Measurements from ENCODE around the gene FGF6.
"Not testable (repeated sequence)": the region's sequence is repeated elsewhere in the genome, so short reads cannot be mapped to it uniquely, and the experiment has no call there.

FGF6 gene

GRCh38 chr12:4472046-4472445 is 26.4 kb upstream of the FGF6 start:
- no peaks in the 10 kb centered on the region for H3K36me3 ChIP-seq (ENCODE audit: control insufficient read depth, insufficient read depth, low read length)
- H3K9me3 ChIP-seq (ENCODE audit: control insufficient read depth, low read length): no peaks in the 10 kb centered on the region
- H3K4me3 ChIP-seq (ENCODE audit: insufficient read depth, low read depth, low read length, poor library complexity, severe bottlenecking): no peak overlapping the region
- H3K27me3 ChIP-seq (replicated peaks; ENCODE audit: control insufficient read depth, insufficient read depth, low read length, poor library complexity, severe bottlenecking): no peaks in the 10 kb centered on the region
- no peaks in the 10 kb centered on the region for H3K4me1 ChIP-seq (ENCODE audit: control insufficient read depth, insufficient read depth, low read length, poor library complexity, severe bottlenecking)
- no peak for DNase-seq
- H3K27ac ChIP-seq (ENCODE audit: insufficient read depth, low read length, poor library complexity, severe bottlenecking): no peak overlapping the region

- Histone ChIP-seq H3K36me3 (ENCODE audit: control insufficient read depth, insufficient read depth, low read length) (no peaks in the 10 kb centered on the region), H3K4me3 (ENCODE audit: insufficient read depth, low read depth, low read length, poor library complexity, severe bottlenecking) (no peak overlapping the region), H3K27me3 (replicated peaks; ENCODE audit: control insufficient read depth, insufficient read depth, low read length, poor library complexity, severe bottlenecking) (no peaks in the 10 kb centered on the region), H3K9me3 (ENCODE audit: control insufficient read depth, low read length) (no peaks in the 10 kb centered on the region), H3K27ac (ENCODE audit: insufficient read depth, low read length, poor library complexity, severe bottlenecking) (no peak overlapping the region), H3K4me1 (ENCODE audit: control insufficient read depth, insufficient read depth, low read length, poor library complexity, severe bottlenecking) (no peaks in the 10 kb centered on the region)
- DNase-seq: no peak
Measured at GRCh38 chr12:4471256-4471655, 25.6 kb upstream of the FGF6 start.

GRCh38 chr12:4468994-4469393 is 23.4 kb upstream of the FGF6 start:
- Histone ChIP-seq H3K27me3 (replicated peaks; ENCODE audit: control insufficient read depth, insufficient read depth, low read length, poor library complexity, severe bottlenecking) (no peaks in the 10 kb centered on the region), H3K27ac (ENCODE audit: insufficient read depth, low read length, poor library complexity, severe bottlenecking) (no peak overlapping the region), H3K4me1 (ENCODE audit: control insufficient read depth, insufficient read depth, low read length, poor library complexity, severe bottlenecking) (no peaks in the 10 kb centered on the region), H3K36me3 (ENCODE audit: control insufficient read depth, insufficient read depth, low read length) (no peaks in the 10 kb centered on the region), H3K9me3 (ENCODE audit: control insufficient read depth, low read length) (no peaks in the 10 kb centered on the region), H3K4me3 (ENCODE audit: insufficient read depth, low read depth, low read length, poor library complexity, severe bottlenecking) (no peak overlapping the region)
- no peak for DNase-seq

- Histone ChIP-seq H3K4me3 (ENCODE audit: insufficient read depth, low read depth, low read length, poor library complexity, severe bottlenecking) (no peak overlapping the region), H3K27ac (ENCODE audit: insufficient read depth, low read length, poor library complexity, severe bottlenecking) (no peak overlapping the region), H3K9me3 (ENCODE audit: control insufficient read depth, low read length) (no peaks in the 10 kb centered on the region), H3K27me3 (replicated peaks; ENCODE audit: control insufficient read depth, insufficient read depth, low read length, poor library complexity, severe bottlenecking) (no peaks in the 10 kb centered on the region), H3K36me3 (ENCODE audit: control insufficient read depth, insufficient read depth, low read length) (no peaks in the 10 kb centered on the region), H3K4me1 (ENCODE audit: control insufficient read depth, insufficient read depth, low read length, poor library complexity, severe bottlenecking) (no peaks in the 10 kb centered on the region)
- DNase-seq: no peak
Measured at GRCh38 chr12:4460761-4461160, 15.1 kb upstream of the FGF6 start.

GRCh38 chr12:4455849-4456248 is 10.2 kb upstream of the FGF6 start:
- H3K27ac ChIP-seq (ENCODE audit: insufficient read depth, low read length, poor library complexity, severe bottlenecking); H3K4me1 ChIP-seq (ENCODE audit: control insufficient read depth, insufficient read depth, low read length, poor library complexity, severe bottlenecking); H3K36me3 ChIP-seq (ENCODE audit: control insufficient read depth, insufficient read depth, low read length); DNase-seq; H3K4me3 ChIP-seq (ENCODE audit: insufficient read depth, low read depth, low read length, poor library complexity, severe bottlenecking); H3K9me3 ChIP-seq (ENCODE audit: control insufficient read depth, low read length); H3K27me3 ChIP-seq (replicated peaks; ENCODE audit: control insufficient read depth, insufficient read depth, low read length, poor library complexity, severe bottlenecking): not testable (repeated sequence)

GRCh38 chr12:4454315-4454860 is 8.8 kb upstream of the FGF6 start:
- H3K9me3 ChIP-seq (ENCODE audit: control insufficient read depth, low read length): no peaks in the 10 kb centered on the region
- no peak overlapping the region for H3K4me3 ChIP-seq (ENCODE audit: insufficient read depth, low read depth, low read length, poor library complexity, severe bottlenecking)
- no peaks in the 10 kb centered on the region for H3K4me1 ChIP-seq (ENCODE audit: control insufficient read depth, insufficient read depth, low read length, poor library complexity, severe bottlenecking)
- H3K27ac ChIP-seq (ENCODE audit: insufficient read depth, low read length, poor library complexity, severe bottlenecking): no peak overlapping the region
- no peak for DNase-seq
- no peaks in the 10 kb centered on the region for H3K36me3 ChIP-seq (ENCODE audit: control insufficient read depth, insufficient read depth, low read length)
- H3K27me3 ChIP-seq (replicated peaks; ENCODE audit: control insufficient read depth, insufficient read depth, low read length, poor library complexity, severe bottlenecking): peaks cover 3% of the 10 kb centered on the region

- Histone ChIP-seq H3K27me3 (replicated peaks; ENCODE audit: control insufficient read depth, insufficient read depth, low read length, poor library complexity, severe bottlenecking) (peaks cover 3% of the 10 kb centered on the region), H3K27ac (ENCODE audit: insufficient read depth, low read length, poor library complexity, severe bottlenecking) (no peak overlapping the region), H3K4me3 (ENCODE audit: insufficient read depth, low read depth, low read length, poor library complexity, severe bottlenecking) (no peak overlapping the region), H3K9me3 (ENCODE audit: control insufficient read depth, low read length) (no peaks in the 10 kb centered on the region), H3K36me3 (ENCODE audit: control insufficient read depth, insufficient read depth, low read length) (no peaks in the 10 kb centered on the region), H3K4me1 (ENCODE audit: control insufficient read depth, insufficient read depth, low read length, poor library complexity, severe bottlenecking) (no peaks in the 10 kb centered on the region)
- DNase-seq: no peak
Measured at GRCh38 chr12:4451694-4452093, 6.1 kb upstream of the FGF6 start.

- no peak overlapping the region for H3K27ac ChIP-seq (ENCODE audit: insufficient read depth, low read length, poor library complexity, severe bottlenecking)
- peaks cover 3% of the 10 kb centered on the region for H3K27me3 ChIP-seq (replicated peaks; ENCODE audit: control insufficient read depth, insufficient read depth, low read length, poor library complexity, severe bottlenecking)
- DNase-seq: no peak
- H3K4me1 ChIP-seq (ENCODE audit: control insufficient read depth, insufficient read depth, low read length, poor library complexity, severe bottlenecking): no peaks in the 10 kb centered on the region
- no peak overlapping the region for H3K4me3 ChIP-seq (ENCODE audit: insufficient read depth, low read depth, low read length, poor library complexity, severe bottlenecking)
- H3K9me3 ChIP-seq (ENCODE audit: control insufficient read depth, low read length): no peaks in the 10 kb centered on the region
- no peaks in the 10 kb centered on the region for H3K36me3 ChIP-seq (ENCODE audit: control insufficient read depth, insufficient read depth, low read length)
Measured at GRCh38 chr12:4450551-4451112, 5.0 kb upstream of the FGF6 start.

GRCh38 chr12:4449851-4450221 is 4.2 kb upstream of the FGF6 start:
- no peaks in the 10 kb centered on the region for H3K36me3 ChIP-seq (ENCODE audit: control insufficient read depth, insufficient read depth, low read length)
- H3K27me3 ChIP-seq (replicated peaks; ENCODE audit: control insufficient read depth, insufficient read depth, low read length, poor library complexity, severe bottlenecking): peaks cover 3% of the 10 kb centered on the region
- no peak overlapping the region for H3K4me3 ChIP-seq (ENCODE audit: insufficient read depth, low read depth, low read length, poor library complexity, severe bottlenecking)
- H3K9me3 ChIP-seq (ENCODE audit: control insufficient read depth, low read length): no peaks in the 10 kb centered on the region
- DNase-seq: no peak
- H3K4me1 ChIP-seq (ENCODE audit: control insufficient read depth, insufficient read depth, low read length, poor library complexity, severe bottlenecking): no peaks in the 10 kb centered on the region
- H3K27ac ChIP-seq (ENCODE audit: insufficient read depth, low read length, poor library complexity, severe bottlenecking): no peak overlapping the region

- no peak for DNase-seq
- H3K36me3 ChIP-seq (ENCODE audit: control insufficient read depth, insufficient read depth, low read length): no peaks in the 10 kb centered on the region
- no peaks in the 10 kb centered on the region for H3K4me1 ChIP-seq (ENCODE audit: control insufficient read depth, insufficient read depth, low read length, poor library complexity, severe bottlenecking)
- no peaks in the 10 kb centered on the region for H3K9me3 ChIP-seq (ENCODE audit: control insufficient read depth, low read length)
- no peak overlapping the region for H3K4me3 ChIP-seq (ENCODE audit: insufficient read depth, low read depth, low read length, poor library complexity, severe bottlenecking)
- H3K27me3 ChIP-seq (replicated peaks; ENCODE audit: control insufficient read depth, insufficient read depth, low read length, poor library complexity, severe bottlenecking): peaks cover 3% of the 10 kb centered on the region
- no peak overlapping the region for H3K27ac ChIP-seq (ENCODE audit: insufficient read depth, low read length, poor library complexity, severe bottlenecking)
Measured at GRCh38 chr12:4448943-4449850, 3.6 kb upstream of the FGF6 start.
